Psoas muscle (tissue), 8 donors: ENCODE measurements around the gene FNDC3B. TPM values are rescaled to one million over a fixed set of nuclear protein-coding genes. Genes with fewer than 3 reads are reported as not detected.

Experiments used
- ATAC-seq, 4 donors: fragments of 200-7000 bp; cut with Tn5 transposase; one replicate each; pipeline ENCODE4 v1.9.1; 2020; ENCODE audit warnings: moderate library complexity in 3 of 4, mild to moderate bottlenecking in 2 of 4
- DNase-seq, 2 donors: peaks; one replicate each; pipeline ENCODE4 v3.0.0-alpha.2; 2020
- H3K27ac ChIP-seq: fragments of 200-600 bp; one replicate; pipeline ENCODE4 v1.8.0; 2022
- H3K27me3 ChIP-seq, 3 donors: fragments of 200-600 bp in 1 of 3; one replicate each; pipeline versions ENCODE4 v1.6.1 to v1.8.0; 2013 to 2022; ENCODE audit warnings: low read length in 2 of 3, mild to moderate bottlenecking in 2 of 3, moderate library complexity in 1 of 3; ENCODE audit not compliant: insufficient read depth in 3 of 3
- H3K36me3 ChIP-seq, 2 donors: fragments of 200-600 bp in 1 of 2; one replicate each; pipeline versions ENCODE4 v1.6.1 to v1.8.0; 2013 to 2022; ENCODE audit warnings: low read depth in 1 of 2, mild to moderate bottlenecking in 1 of 2, moderate library complexity in 1 of 2; ENCODE audit not compliant: insufficient read depth in 1 of 2
- H3K4me1 ChIP-seq: fragments of 200-600 bp; one replicate; pipeline ENCODE4 v1.8.0; 2022
- H3K4me3 ChIP-seq: fragments of 200-600 bp; one replicate; pipeline ENCODE4 v1.8.0; 2022; ENCODE audit warnings: mild to moderate bottlenecking
- H3K9me3 ChIP-seq: fragments of 200-600 bp; one replicate; pipeline ENCODE4 v1.8.0; 2022
- CTCF ChIP-seq: fragments of 200-600 bp; IDR thresholded peaks from one replicate; pipeline ENCODE4 v1.8.0; 2022; ENCODE audit warnings: antibody characterized with exemption
- WGBS, 3 donors: extraction: QIAGEN DNeasy Blood & Tissue Kit; methylation state at CpG; one replicate each; pipeline versions ENCODE4 v1.1.6 to v1.1.7; 2013; 5-methylcytosine and 5-hydroxymethylcytosine counted together
- intact Hi-C, 2 donors: fragments of 100-400 bp; cut with DNase I; formaldehyde crosslinking; loops; one replicate each; pipeline versions ENCODE4 v1.11.0 to v1.14.2; 2022
- polyA plus RNA-seq, 3 donors: library from polyadenylated mRNA; stranded (reverse); fragments of 200-250 nt; gene quantifications; one replicate each; pipeline ENCODE4 v1.2.3, GENCODE V29; 2013
- total RNA-seq, 4 donors: library from RNA; stranded (reverse); fragmentation: NEBNext Ultra II Directional in 2 of 4; extraction: Animal tissue kit (Norgen Biotek cat#: 25700) in 2 of 4; gene quantifications; one replicate each; pipeline versions ENCODE4 v1.2.1 to v1.2.4, GENCODE V29; 2021 to 2023
- donor health status: healthy with polysubstance abuse.
- donor health status: DM: no; HTN: no; CAD: no; lungs with moderate emphysema.
- donor health status: Bipolar disorder and iron deficiency.
- donor health status: healthy.
- donor health status: DM: yes; HTN: yes; CAD: no.
- donor health status: DM: no; HTN: no; CAD: no.
- donor health status: DM: no; HTN: no; CAD: no.
- donor health status: DM: yes; HTN: yes; CAD: no.

FNDC3B gene
- total and polyA plus RNA-seq, 7 donors, result 12.4 to 133 (median 50.8) TPM

- peaks cover 82% of the 10 kb centered on the region for H3K4me1 ChIP-seq
These were observed 112.6 kb downstream of the FNDC3B start for GRCh38 chr3:172151651-172152649.

GRCh38 chr3:172152874-172153273 is 113.5 kb downstream of the FNDC3B start:
- Histone ChIP-seq H3K27ac (peak overlapping the region; percentile 91), H3K4me1 (peaks cover 83% of the 10 kb centered on the region), H3K9me3 (no peaks in the 10 kb centered on the region), H3K27me3 (no peaks in the 10 kb centered on the region), H3K36me3 (no peaks in the 10 kb centered on the region), H3K4me3 (peak overlapping the region; percentile 45)
- intact Hi-C loops, result loop anchor here in 1 of 2 donors (2.0 to 5.0 kb wide), 3 partner anchors 22 to 111 kb away; no protein-coding TSS in a partner anchor
- no peak for TF ChIP-seq CTCF
- ATAC-seq (peak; percentile 6 to 20 (median 12)), DNase-seq (no peak)
- 9 to 26% (median 15%) methylated on average over 7 of the region's 7 CpGs for WGBS, 3 donors

More at GRCh38 chr3:172151651-172152649, 112.6 kb downstream of the FNDC3B start:
- Histone ChIP-seq H3K9me3 (no peaks in the 10 kb centered on the region), H3K4me3 (peak overlapping the region; percentile 45), H3K36me3 (no peaks in the 10 kb centered on the region), H3K27me3 (no peaks in the 10 kb centered on the region), H3K27ac (peak overlapping the region; percentile 91)
- intact Hi-C loops, result loop anchor here in 1 of 2 donors (2.0 to 5.0 kb wide), 4 partner anchors 15 to 110 kb away; no protein-coding TSS in a partner anchor
- ATAC-seq (no peak), DNase-seq (no peak)
- TF ChIP-seq CTCF, result no peak
- WGBS, 3 donors, result 72 to 81% (median 75%) methylated on average over 14 of the region's 14 CpGs

- peaks cover 78% of the 10 kb centered on the region for H3K4me1 ChIP-seq
- intact Hi-C loops, result loop anchor here in 1 of 2 donors (2.0 to 5.0 kb wide), 3 partner anchors 23 to 111 kb away; no protein-coding TSS in a partner anchor
- WGBS, 3 donors, result 17 to 20% (median 20%) methylated on average over 8 of the region's 8 CpGs
These were observed 114.0 kb downstream of the FNDC3B start for GRCh38 chr3:172153335-172153861.

More at GRCh38 chr3:172153335-172153861, 114.0 kb downstream of the FNDC3B start:
- ATAC-seq (peak; percentile 94 to 97 (median 96)), DNase-seq (peak; percentile 90 to 94)
- Histone ChIP-seq H3K36me3 (no peaks in the 10 kb centered on the region), H3K27me3 (no peaks in the 10 kb centered on the region), H3K9me3 (no peaks in the 10 kb centered on the region), H3K27ac (peak overlapping the region; percentile 91), H3K4me3 (peak overlapping the region; percentile 45)
- TF ChIP-seq CTCF, result no peak
